Measurements from ENCODE around the gene PPP6R2. TPM values are rescaled to one million over a fixed set of nuclear protein-coding genes. Genes with fewer than 3 reads are reported as not detected.

Gene PPP6R2
- total and polyA plus RNA-seq, 2 of the 8 experiments (the other 6 are each of a cell fraction or from before 2014, with no cell fraction given), result 25.0 to 32.2 TPM

- TF ChIP-seq CTCF (IDR thresholded peaks at IDR 0.05; ENCODE audit: control extremely low read depth in 1 of 3, insufficient read depth in 1 of 3, low read depth in 1 of 3, low read length in 3 of 3), result no peak
- TF ChIP-seq RAD21 (IDR thresholded peaks at IDR 0.05 in 1 of 2, conservative IDR thresholded peaks at IDR 0.05 in 1 of 2; ENCODE audit: low read depth in 2 of 2, low read length in 2 of 2), result no peak
- TF ChIP-seq CBX8 (IDR thresholded peaks at IDR 0.05; ENCODE audit: borderline replicate concordance, low read depth, low read length), result no peak
- no peak for TF ChIP-seq SIN3A (conservative IDR thresholded peaks at IDR 0.05 in 1 of 2, IDR thresholded peaks at IDR 0.05 in 1 of 2; ENCODE audit: low read depth in 1 of 2, low read length in 2 of 2)
- no peak for TF ChIP-seq RNF2 (IDR thresholded peaks at IDR 0.05; ENCODE audit: borderline replicate concordance, low read depth, low read length, missing control alignments, poor library complexity, severe bottlenecking)
- TF ChIP-seq CTBP2 (IDR thresholded peaks at IDR 0.05; ENCODE audit: borderline replicate concordance, insufficient read depth, insufficient read length, low read length), result no peak
- TF ChIP-seq BACH1 (IDR thresholded peaks at IDR 0.05; ENCODE audit: low read length), result no peak
- TF ChIP-seq GTF2F1 (IDR thresholded peaks at IDR 0.05; ENCODE audit: borderline replicate concordance, low read depth, low read length), result no peak
Observed at GRCh38 chr22:50414476-50415248, 71.5 kb downstream of the PPP6R2 start (continued).
